ENCODE measurements around the gene ZC3HAV1.

The ZC3HAV1 gene

GRCh38 chr7:139124084-139124914 lies 14.8 kb upstream of the ZC3HAV1 start:
- ATAC-seq (ENCODE audit: insufficient read depth, low read depth) (no peak), DNase-seq (no peak)
- Histone ChIP-seq H3K4me1 (ENCODE audit: insufficient read depth, low read length) (no peaks in the 10 kb centered on the region), H3K36me3 (ENCODE audit: insufficient read depth, low read length) (no peaks in the 10 kb centered on the region), H3K79me2 (ENCODE audit: insufficient read depth, low read length) (no peaks in the 10 kb centered on the region), H4K20me1 (ENCODE audit: insufficient read depth, low read length) (no peaks in the 10 kb centered on the region), H3K9ac (ENCODE audit: low read depth, low read length) (no peak overlapping the region), H2AFZ (ENCODE audit: low read depth, low read length) (no peak overlapping the region), H3K4me2 (ENCODE audit: insufficient read depth, low read length) (no peak overlapping the region), H3K27ac (ENCODE audit: low read length) (no peak overlapping the region), H3K27me3 (ENCODE audit: insufficient read depth, low read length, poor library complexity) (no peaks in the 10 kb centered on the region), H3K9me3 (ENCODE audit: insufficient read depth, low read length, severe bottlenecking) (no peaks in the 10 kb centered on the region), H3K4me3 (ENCODE audit: low read depth in 1 of 2, low read length in 2 of 2) (no peak overlapping the region)
- no peak for TF ChIP-seq EZH2 (IDR thresholded peaks at IDR 0.05; ENCODE audit: borderline replicate concordance, low read depth, low read length, severe bottlenecking)
- TF ChIP-seq CTCF (IDR thresholded peaks at IDR 0.05; ENCODE audit: borderline replicate concordance, extremely low read depth, low read length, poor library complexity, severe bottlenecking): no peak

GRCh38 chr7:139119486-139119849 lies 9.9 kb upstream of the ZC3HAV1 start:
- Histone ChIP-seq H3K36me3 (ENCODE audit: insufficient read depth, low read length) (no peaks in the 10 kb centered on the region), H3K27ac (ENCODE audit: low read length) (no peak overlapping the region), H2AFZ (ENCODE audit: low read depth, low read length) (no peak overlapping the region), H3K27me3 (ENCODE audit: insufficient read depth, low read length, poor library complexity) (no peaks in the 10 kb centered on the region), H3K4me1 (ENCODE audit: insufficient read depth, low read length) (no peaks in the 10 kb centered on the region), H4K20me1 (ENCODE audit: insufficient read depth, low read length) (no peaks in the 10 kb centered on the region), H3K9me3 (ENCODE audit: insufficient read depth, low read length, severe bottlenecking) (no peaks in the 10 kb centered on the region), H3K4me3 (ENCODE audit: low read depth in 1 of 2, low read length in 2 of 2) (no peak overlapping the region), H3K79me2 (ENCODE audit: insufficient read depth, low read length) (no peaks in the 10 kb centered on the region), H3K9ac (ENCODE audit: low read depth, low read length) (no peak overlapping the region), H3K4me2 (ENCODE audit: insufficient read depth, low read length) (no peak overlapping the region)
- no peak for DNase-seq
- TF ChIP-seq CTCF (IDR thresholded peaks at IDR 0.05; ENCODE audit: borderline replicate concordance, extremely low read depth, low read length, poor library complexity, severe bottlenecking) (no peak), EZH2 (IDR thresholded peaks at IDR 0.05; ENCODE audit: borderline replicate concordance, low read depth, low read length, severe bottlenecking) (no peak)
- ATAC-seq (ENCODE audit: insufficient read depth, low read depth): no peak

DNA sequence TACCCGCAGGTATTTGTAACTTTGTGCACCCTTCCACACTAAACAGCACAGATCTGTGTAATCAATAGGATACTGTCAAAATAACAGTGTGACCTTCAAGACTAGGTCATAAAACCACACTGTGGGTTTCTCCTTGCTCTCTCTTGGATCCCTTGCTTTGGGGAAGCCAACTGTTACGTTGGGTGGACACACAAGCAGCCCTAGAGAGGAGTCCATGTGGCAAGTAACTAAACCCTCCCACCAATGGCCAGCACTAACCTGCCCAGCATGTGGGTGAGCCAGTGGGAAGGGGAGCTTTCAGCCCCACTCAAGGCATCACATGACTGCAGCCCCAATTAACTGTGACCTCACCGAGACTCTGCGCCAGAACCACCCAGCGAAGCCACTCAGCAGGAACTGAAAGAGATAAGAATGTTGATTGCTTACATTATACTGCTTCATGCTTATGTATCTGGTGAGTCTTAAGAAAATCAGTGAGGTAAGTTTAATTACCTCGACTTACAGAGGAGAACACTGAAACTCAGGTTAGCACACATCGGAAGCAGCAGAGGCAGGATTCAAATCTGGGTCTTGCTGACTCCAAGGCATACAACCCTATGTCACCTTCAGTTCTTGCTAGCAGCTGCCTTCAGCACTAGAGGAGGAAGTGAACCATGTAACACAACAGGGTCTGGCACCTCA lies 9.4 kb upstream of the ZC3HAV1 start:
- H3K9ac ChIP-seq (ENCODE audit: low read depth, low read length): no peak overlapping the region
- H2AFZ ChIP-seq (ENCODE audit: low read depth, low read length): no peak overlapping the region; the same call in 1 of the 2 replicates
- no peak overlapping the region for H3K4me2 ChIP-seq (ENCODE audit: insufficient read depth, low read length)
- no peak overlapping the region for H3K4me3 ChIP-seq (ENCODE audit: low read depth in 1 of 2, low read length in 2 of 2)
- DNase-seq (no peak), ATAC-seq (ENCODE audit: insufficient read depth, low read depth) (no peak)
- no peak for TF ChIP-seq EZH2 (IDR thresholded peaks at IDR 0.05; ENCODE audit: borderline replicate concordance, low read depth, low read length, severe bottlenecking)
- no peak for TF ChIP-seq CTCF (IDR thresholded peaks at IDR 0.05; ENCODE audit: borderline replicate concordance, extremely low read depth, low read length, poor library complexity, severe bottlenecking)
- no peaks in the 10 kb centered on the region for H3K36me3 ChIP-seq (ENCODE audit: insufficient read depth, low read length)
- no peak overlapping the region for H3K27ac ChIP-seq (ENCODE audit: low read length)
- no peaks in the 10 kb centered on the region for H3K27me3 ChIP-seq (ENCODE audit: insufficient read depth, low read length, poor library complexity)
- no peaks in the 10 kb centered on the region for H4K20me1 ChIP-seq (ENCODE audit: insufficient read depth, low read length)
- H3K79me2 ChIP-seq (ENCODE audit: insufficient read depth, low read length): no peaks in the 10 kb centered on the region
- H3K4me1 ChIP-seq (ENCODE audit: insufficient read depth, low read length): no peaks in the 10 kb centered on the region
- H3K9me3 ChIP-seq (ENCODE audit: insufficient read depth, low read length, severe bottlenecking): no peaks in the 10 kb centered on the region
